Activated T-cell treated with anti-CD3 and anti-CD28 coated beads for 24 hours (primary cell): ENCODE results near the gene ROPN1.

Experiments used
- DNase-seq: peaks from one replicate; pipeline ENCODE4 v3.0.0-alpha.2; 2020; ENCODE audit warnings: low read depth

The ROPN1 gene

GRCh38 chr3:123947482-123947881 lies 44.4 kb downstream of the ROPN1 start:
- no peak for DNase-seq

- no peak for DNase-seq
Observed at GRCh38 chr3:123941542-123941941, 50.4 kb downstream of the ROPN1 start.

GRCh38 chr3:123941121-123941520 lies 50.8 kb downstream of the ROPN1 start:
- no peak for DNase-seq

- no peak for DNase-seq
Observed at GRCh38 chr3:123939706-123940105, 52.2 kb downstream of the ROPN1 start.

GRCh38 chr3:123936400-123936799 lies 55.5 kb downstream of the ROPN1 start:
- no peak for DNase-seq

- no peak for DNase-seq
Observed at GRCh38 chr3:123935830-123936229, 56.1 kb downstream of the ROPN1 start.

- no peak for DNase-seq
Observed at GRCh38 chr3:123934250-123934649, 57.7 kb downstream of the ROPN1 start.

- no peak for DNase-seq
Observed at GRCh38 chr3:123930445-123930844, 61.5 kb downstream of the ROPN1 start.

GRCh38 chr3:123929325-123929724 lies 62.6 kb downstream of the ROPN1 start:
- DNase-seq: no peak

- DNase-seq: no peak
Observed at GRCh38 chr3:123926396-123926795, 65.5 kb downstream of the ROPN1 start.

- DNase-seq: no peak
Observed at GRCh38 chr3:123920868-123921267, 71.1 kb downstream of the ROPN1 start.

GRCh38 chr3:123920383-123920782 lies 71.5 kb downstream of the ROPN1 start:
- no peak for DNase-seq

GRCh38 chr3:123919353-123919752 lies 72.6 kb downstream of the ROPN1 start:
- no peak for DNase-seq
